Lower leg skin (tissue), 4 donors: ENCODE results near the gene PAWR. TPM values are rescaled to one million over a fixed set of nuclear protein-coding genes. Genes with fewer than 3 reads are reported as not detected.
"Not testable (repeated sequence)": the region's sequence is repeated elsewhere in the genome, so short reads cannot be mapped to it uniquely, and the experiment has no call there.

ENCODE experiments used
- DNase-seq, 2 donors: peaks; one replicate each; pipeline ENCODE4 v3.0.0-alpha.2; 2019; ENCODE audit warnings: low spot score in 2 of 2
- H3K4me3 ChIP-seq: fragments of 200-600 bp; sonication (generic); 2 replicates; pipeline ENCODE4 v1.5.1; 2017; ENCODE audit warnings: mild to moderate bottlenecking, low read depth; ENCODE audit not compliant: poor library complexity, severe bottlenecking
- CTCF ChIP-seq, 3 donors: fragments of 450-650 bp; IDR thresholded peaks; one replicate each; pipeline ENCODE4 v1.5.1; 2016; ENCODE audit warnings: antibody characterized with exemption in 3 of 3, mild to moderate bottlenecking in 3 of 3, moderate library complexity in 2 of 3
- POLR2A ChIP-seq, 2 donors: fragments of 450-650 bp; IDR thresholded peaks; one replicate each; pipeline ENCODE4 v1.6.1; 2016 to 2017; ENCODE audit warnings: antibody characterized with exemption in 2 of 2, mild to moderate bottlenecking in 1 of 2, moderate library complexity in 1 of 2
- WGBS, 2 donors: methylation state at CpG; one replicate each; pipeline ENCODE4 v1.1.5; 2018; 5-methylcytosine and 5-hydroxymethylcytosine counted together
- intact Hi-C: fragments of 100-400 bp; cut with DNase I; formaldehyde crosslinking; loops from one replicate; pipeline ENCODE4 v1.15.0; 2023; ENCODE audit warnings: low total_unique reads
- total RNA-seq, 4 donors: library from RNA; depleted of rRNA; stranded (reverse); fragments of >200 nt; gene quantifications; one replicate each; pipeline ENCODE4 v1.1.0, GENCODE V29; 2016

The PAWR gene
- total RNA-seq, 4 donors from 2014 or later = 53.6 to 115 (median 65.6) TPM

- no peak for DNase-seq
- 75 to 82% methylated on average over 5 of the region's 5 CpGs for WGBS, 2 donors
- H3K4me3 ChIP-seq = no peak overlapping the region
- intact Hi-C loops = no loop called here
- TF ChIP-seq POLR2A (IDR thresholded peaks at IDR 0.05) (no peak), CTCF (IDR thresholded peaks at IDR 0.05) (no peak)
Measured at GRCh38 chr12:79546466-79547043, 144.2 kb downstream of the PAWR start.

- not testable (repeated sequence) for DNase-seq, H3K4me3 ChIP-seq
- WGBS, 2 donors = 83 to 91% methylated on average over 3 of the region's 3 CpGs
- intact Hi-C loops = loop anchor here (5.0 kb wide), 1 partner anchor 583 kb away; no protein-coding TSS in a partner anchor
Measured at GRCh38 chr12:79544439-79544838, 146.3 kb downstream of the PAWR start.

GRCh38 chr12:79537675-79538074 lies 153.1 kb downstream of the PAWR start:
- no peak for TF ChIP-seq POLR2A (IDR thresholded peaks at IDR 0.05)
- no peak for TF ChIP-seq CTCF (IDR thresholded peaks at IDR 0.05)
- no peak for DNase-seq
- H3K4me3 ChIP-seq = no peak overlapping the region
- intact Hi-C loops = no loop called here
- 91% methylated on average over 3 of the region's 3 CpGs for WGBS, 2 donors

- TF ChIP-seq POLR2A (IDR thresholded peaks at IDR 0.05) = no peak
- TF ChIP-seq CTCF (IDR thresholded peaks at IDR 0.05) = no peak
- WGBS, 2 donors = 95 to 97% methylated on average over 2 of the region's 2 CpGs
- intact Hi-C loops = no loop called here
- H3K4me3 ChIP-seq = no peak overlapping the region
- DNase-seq = no peak
Measured at GRCh38 chr12:79535751-79536150, 155.0 kb downstream of the PAWR start.

Other genes starting within 250 kb of the PAWR start
- 10 to 100 TPM; 47.6 to 64.1 (median 56.6) TPM for gene PPP1R12A, start 244.1 kb upstream of the PAWR start, total RNA-seq